NOMO-1 treated with dmso at 0.1 percent for 144 hours (cell line): ENCODE measurements around the gene MEIOB.
"Not testable (repeated sequence)": the region's sequence is repeated elsewhere in the genome, so short reads cannot be mapped to it uniquely, and the experiment has no call there.

Source experiments
- DNase-seq: peaks from one replicate; lab custom pipeline; 2025; ENCODE audit not compliant: unreplicated experiment; lab: John Stamatoyannopoulos, UW

The MEIOB gene

DNA sequence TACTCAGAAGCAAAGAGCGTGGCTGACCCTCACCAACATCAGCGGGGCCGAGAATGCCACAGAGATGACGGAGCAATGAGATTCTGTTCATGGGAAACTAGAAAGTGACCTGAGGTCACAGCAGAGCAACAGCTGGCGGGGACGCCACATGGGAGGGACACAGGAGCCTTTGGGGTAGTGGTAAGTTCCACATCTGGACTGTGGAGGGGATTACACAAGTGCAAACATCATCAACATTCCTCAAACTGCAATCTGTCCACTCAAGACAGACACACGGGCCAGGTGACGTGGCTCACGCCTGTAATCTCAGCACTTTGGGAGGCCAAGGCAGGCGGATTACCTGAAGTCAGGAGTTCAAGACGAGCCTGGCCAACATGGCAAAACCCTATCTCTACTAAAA lies 56.5 kb downstream of the MEIOB start:
- no peak for DNase-seq

DNA sequence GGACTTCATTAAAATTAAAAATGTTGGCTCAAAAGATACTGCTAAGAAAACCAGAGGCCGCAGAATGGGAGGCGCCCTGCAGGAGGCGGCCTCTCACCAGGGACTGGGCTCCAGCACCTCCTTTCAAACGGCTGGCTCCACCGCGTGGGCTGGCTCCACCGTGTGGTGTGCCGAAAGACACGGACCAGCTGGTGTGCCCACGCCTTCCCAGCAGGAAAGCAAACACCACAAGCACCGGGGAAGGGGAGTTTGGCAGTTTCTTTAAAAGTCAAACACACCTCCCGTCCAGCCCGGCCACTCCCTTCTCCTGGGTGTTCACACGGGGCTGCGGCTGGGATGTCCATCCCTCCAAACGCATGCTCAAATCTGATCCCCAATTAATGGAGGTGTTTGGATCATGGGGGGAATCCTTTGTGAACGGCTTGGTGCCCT lies 59.2 kb downstream of the MEIOB start:
- DNase-seq, result no peak

DNA sequence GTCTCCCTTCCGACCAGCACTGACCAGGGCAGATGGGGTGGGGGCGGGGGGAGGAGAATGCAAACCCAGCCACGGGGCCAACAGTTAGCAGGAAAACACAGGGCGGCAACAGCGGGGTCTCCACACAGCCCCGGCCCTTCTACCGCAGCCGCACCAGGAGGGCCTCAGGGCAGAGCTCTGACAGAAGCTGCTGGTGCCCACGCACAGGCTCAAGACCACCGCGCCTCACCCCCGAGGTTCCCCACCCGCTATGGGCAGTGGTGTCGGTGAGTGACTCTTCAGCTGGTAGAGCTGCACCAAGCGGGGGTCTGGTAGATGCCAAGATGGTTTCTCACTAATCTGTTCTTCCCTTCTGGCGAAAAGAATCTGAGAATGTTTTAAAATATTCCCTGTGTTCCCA lies 61.4 kb downstream of the MEIOB start:
- no peak for DNase-seq

DNA sequence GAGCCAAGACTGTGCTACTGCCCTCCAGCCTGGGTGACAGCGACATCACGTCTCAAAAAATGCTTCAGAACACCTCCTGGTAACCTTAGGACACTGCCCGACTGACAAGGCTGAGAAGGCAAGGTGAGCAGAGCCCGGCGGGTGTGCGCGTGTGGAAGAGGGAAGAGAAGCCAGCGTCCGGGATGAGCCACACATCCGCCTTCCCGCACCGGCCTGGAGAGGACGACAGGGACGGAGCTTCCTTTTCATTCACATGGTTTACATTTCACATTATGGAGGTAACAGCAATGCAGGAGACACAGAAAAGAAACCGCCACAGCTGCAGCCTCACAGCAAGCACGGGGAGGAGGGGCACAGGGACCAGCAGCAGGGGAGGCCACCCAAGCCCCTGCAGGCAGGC lies 61.9 kb downstream of the MEIOB start:
- DNase-seq, result no peak

DNA sequence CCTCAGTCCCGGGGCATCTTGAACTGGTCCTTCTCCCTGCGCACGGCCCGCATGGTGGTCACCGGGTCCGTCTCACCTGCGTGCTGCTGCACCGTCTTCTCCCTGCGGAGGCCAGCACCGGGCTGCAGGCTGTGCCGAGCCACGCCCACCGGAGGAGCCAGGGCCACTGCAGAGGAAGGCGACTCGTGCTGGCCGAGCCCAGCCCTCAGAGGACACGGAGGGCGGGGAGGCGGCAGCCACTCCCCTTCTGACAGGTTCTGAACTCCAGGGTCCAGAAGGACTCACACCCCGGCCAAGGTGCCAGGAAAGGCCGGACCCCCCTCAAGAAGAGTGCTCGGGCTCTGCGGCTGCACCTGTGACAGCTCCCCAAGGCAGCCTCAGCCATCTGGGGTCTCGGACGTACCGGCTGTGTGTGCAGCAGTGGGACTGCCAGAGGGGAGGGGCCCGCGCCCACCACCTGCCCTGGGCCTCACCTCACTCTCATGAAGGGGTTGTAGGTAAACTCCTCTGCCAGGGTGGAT lies 62.6 kb downstream of the MEIOB start:
- DNase-seq, result no peak

DNA sequence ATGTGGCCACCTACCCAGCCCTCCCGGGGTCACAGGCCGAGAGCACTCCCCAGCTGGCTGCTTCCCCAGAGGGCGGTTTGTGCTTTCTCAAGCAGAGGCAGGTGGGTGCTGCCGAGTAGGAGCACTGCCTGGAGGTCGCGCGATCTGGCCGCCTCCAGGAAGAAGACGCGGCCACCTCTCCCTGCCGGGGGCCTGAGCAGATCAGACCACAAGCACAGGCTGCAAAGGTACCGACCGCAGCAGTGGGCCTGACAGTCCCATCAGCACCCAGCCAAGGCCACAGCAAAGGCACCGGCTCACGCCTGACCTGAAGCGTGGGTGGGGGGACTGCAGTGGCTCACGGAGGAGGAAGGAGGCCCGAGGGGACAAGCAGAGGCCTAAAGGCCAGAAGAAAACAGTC lies 63.3 kb downstream of the MEIOB start:
- DNase-seq, result no peak

DNA sequence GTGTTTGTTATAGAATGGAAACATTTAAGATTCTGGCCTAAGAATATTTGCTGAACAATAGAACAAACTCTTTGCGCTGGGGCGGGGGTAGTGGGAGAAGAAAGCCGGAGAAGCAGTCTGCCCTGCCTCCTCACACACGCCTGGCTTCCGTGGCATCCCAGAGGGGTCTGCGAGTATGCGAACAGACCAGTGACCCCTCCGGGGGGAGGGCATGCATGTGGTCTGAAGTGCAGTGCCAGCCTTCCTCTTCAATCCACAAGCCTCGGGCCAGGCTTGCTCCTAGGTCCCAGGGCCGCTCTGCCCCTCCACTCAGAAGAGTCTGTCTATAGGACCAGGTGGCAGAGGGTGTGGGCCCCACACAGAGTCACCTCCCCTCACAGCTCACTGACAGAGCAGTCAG lies 64.3 kb downstream of the MEIOB start:
- no peak for DNase-seq

DNA sequence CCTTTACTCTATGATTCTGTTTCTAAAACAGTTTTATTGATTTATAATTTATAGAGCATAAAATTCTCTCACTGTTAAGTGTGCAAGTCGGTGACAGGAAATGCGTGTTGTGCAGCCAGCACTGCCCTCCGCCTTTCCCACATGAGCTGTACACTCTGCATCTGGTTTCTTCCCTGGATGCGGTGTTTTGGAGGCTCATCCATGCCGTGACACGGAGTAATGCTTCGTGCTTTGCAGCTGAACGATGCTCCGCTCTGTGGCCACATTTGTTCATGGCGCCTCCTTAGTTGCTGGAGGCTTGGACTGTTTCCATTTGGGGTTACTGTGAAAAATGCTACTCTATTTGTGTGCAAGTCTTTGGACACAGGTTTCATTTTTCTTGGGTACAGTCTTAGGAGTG lies 71.3 kb downstream of the MEIOB start:
- no peak for DNase-seq

DNA sequence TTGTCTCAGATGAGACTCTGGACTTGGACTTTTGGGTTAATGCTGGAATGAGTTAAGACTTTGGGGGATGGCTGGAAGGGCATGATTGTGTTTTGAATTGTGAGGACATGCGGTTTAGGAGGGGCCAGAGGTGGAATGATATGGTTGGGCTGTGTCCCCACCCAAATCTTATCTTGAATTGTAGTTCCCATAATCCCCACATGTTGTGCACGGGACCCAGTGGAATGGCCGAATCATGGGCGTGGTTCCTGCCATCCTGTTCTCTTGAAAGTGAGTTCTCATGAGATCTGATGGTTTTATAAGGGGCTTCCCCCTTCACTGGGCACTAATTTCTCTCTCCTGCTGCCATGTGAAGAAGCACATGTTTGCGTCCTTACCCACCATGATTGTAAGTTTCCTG lies 72.7 kb downstream of the MEIOB start:
- DNase-seq, result not testable (repeated sequence)

DNA sequence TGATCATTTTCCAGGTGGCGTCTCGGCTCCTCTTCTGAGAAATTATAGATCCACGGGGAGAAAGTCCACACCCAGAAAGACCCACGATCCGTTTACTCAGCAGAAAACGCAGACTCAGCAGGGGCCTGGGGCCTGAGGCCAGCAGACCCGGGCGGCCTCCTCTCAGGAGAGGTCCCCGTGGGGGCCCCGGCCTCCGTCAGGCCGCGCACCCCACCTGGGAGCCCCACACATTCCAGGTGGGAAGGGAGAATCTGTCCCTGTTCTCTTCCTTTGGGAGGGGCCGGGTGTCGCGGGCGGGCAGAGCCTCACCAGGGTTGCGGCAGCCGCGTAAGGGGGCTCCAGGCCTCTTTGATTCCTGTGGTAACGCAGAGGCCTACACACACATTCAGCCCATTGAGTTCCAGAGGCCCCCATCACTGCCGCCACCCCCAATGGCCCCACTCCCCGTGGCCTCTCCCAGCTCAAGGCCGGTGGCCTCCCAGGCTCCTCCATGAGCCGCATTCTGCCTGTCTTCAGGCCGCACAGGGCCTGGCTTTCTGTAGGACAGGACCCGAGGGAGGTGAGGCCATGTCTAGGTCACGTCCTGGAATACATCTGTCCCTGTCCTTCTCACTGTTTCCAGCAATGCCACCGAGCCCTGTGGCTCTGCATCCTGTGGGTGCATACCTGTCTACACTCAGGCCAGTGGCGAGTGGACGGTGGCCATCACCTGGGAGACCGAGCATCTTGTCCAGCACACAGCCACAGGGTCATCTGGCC lies 76.9 kb downstream of the MEIOB start:
- no peak for DNase-seq

DNA sequence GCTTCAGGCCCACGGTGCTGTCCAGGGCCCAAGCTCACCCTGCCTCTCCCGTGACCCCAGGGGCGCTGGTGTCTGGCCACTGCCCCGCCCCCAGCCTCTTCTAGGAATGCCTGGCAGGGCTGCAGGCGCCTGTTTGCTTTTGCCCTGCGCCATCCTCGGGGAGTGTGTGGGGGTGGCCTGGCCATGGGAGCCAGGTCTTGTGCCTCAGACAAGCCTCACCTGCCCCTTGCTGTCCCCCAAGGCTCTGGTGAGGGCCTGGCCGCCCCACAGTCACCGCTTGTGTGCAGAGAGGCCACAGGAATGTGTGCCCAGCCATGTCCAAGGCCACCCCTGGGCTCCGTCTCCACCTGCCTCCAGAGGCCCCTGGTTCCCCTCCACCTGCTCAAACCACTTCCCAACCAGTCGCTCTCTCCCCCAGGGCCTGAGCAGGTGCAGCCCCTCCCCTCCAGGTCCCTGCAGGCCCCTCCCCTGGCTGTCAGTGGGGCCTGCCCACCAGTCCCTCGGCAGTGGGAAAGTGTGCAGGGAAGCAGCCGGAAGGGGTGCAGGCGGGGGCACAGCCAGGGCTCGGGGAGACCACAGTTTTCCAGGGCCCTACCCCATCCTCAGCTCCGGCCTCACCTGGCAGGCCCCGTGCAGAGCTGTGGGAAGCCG lies 77.6 kb downstream of the MEIOB start:
- DNase-seq, result no peak

DNA sequence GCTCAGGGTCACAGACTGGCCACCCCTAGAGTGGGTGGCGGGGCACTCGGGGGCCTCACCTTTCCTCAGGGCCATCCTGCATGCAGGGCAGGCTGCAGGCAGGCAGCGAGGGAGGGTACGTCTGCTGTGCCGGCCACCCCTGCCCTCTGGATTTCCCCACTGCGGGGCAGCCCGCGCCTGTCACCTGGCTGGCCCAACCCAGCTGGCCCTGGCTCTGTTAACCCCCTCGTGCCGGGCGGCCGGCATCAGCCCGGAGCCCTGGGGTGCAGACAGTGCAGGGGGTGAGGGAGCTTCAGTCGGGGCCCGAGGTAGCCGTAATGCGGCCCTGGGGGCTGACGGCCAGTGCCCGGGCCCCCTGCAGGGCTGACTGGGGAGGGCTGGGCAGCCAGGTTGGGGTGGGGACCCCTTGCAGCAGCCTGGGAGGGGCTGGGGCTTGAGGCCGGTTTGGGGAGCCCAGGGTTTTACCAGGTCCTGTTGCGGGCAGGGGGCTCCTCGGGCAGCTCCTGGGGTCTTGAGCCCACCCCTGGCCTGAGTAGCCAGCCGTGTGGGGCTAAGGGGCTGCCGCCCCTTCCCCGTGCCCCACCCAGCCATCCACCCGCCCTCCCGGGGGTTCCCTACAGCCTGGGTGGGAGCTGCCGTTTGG lies 78.3 kb downstream of the MEIOB start, which contains the start of gene IGFALS:
Gene IGFALS (minus strand): TSS at position 128 of the 643 bp plus-strand sequence. CDS start 53 bp downstream, at position 75.
- no peak for DNase-seq

DNA sequence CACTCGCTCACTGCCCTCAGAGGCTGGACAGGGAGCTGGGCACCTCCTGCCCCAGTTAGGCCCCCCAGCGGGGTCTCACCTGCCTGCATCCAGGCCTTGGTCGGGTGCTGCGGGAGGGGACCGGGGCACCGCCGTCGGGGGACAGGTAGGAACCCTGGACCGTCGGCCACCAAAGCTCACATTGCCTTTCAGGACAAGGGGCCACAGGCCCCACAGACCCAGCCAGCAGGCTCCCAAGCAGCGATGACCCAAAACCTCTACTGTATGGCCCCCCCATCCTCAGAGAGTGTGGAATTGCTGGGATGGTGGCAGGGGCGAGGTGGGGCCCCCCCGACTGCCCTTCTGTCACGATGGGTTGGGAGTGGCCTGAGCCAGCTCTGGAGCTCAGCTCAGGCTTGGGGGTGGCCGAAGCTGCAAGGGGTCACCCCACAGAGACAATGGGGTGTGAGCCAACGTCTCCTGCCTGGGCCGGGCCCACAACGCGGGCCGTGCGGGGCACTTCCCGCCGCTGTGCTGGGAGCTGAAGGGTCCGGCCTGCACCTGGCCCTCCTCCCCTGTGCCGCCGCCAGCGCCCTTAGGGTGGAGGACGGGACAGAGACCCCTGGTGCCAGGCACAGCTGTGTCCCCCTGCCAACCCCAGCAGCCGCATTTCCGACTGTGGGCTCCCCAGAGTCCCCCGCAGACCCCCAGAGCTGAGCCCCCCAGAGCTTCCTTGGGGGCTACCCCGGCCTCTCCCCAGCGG lies 79.0 kb downstream of the MEIOB start:
- DNase-seq, result no peak

DNA sequence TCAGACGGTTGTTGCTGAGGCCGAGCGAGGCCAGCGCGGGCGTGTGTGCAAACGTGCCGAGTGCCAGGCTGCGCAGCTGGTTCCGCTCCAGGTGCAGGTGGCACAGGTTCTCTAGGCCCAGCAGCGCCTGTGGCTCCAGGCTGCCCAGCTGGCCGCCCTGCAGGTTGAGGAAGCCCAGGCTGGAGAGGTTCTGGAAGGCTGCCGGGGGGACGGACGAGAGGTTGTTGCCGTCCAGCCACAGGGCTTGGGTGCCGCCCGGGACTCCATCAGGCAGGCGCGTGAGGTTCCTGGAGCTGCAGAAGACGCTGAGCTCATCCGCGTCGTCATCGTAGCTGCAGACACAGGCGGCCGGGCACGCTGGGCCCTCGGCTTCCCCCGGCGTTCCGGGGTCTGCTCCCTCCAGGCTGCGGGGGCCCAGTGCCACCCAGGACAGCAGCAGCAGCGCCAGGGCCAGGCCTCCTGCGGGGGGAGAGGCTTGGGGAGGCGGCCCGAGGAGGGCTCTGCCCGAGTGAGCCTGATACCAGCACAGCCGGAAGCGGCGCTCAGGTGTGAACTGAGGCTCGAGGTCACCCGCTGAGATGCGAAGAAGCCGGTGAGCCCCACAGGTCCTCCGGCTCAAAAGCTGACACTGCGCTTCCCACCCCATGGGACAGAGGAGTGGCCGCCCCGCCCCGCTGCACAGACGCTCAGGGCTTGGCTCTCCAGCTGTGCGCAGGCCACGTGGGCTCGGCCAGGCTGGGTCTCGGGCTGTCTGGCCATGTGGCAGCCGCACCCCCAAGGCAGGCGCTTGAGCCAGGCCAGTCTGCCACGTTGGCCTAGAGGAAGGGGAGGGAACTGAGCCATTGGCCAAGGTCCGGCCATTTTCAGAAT lies 79.8 kb downstream of the MEIOB start:
- no peak for DNase-seq

DNA sequence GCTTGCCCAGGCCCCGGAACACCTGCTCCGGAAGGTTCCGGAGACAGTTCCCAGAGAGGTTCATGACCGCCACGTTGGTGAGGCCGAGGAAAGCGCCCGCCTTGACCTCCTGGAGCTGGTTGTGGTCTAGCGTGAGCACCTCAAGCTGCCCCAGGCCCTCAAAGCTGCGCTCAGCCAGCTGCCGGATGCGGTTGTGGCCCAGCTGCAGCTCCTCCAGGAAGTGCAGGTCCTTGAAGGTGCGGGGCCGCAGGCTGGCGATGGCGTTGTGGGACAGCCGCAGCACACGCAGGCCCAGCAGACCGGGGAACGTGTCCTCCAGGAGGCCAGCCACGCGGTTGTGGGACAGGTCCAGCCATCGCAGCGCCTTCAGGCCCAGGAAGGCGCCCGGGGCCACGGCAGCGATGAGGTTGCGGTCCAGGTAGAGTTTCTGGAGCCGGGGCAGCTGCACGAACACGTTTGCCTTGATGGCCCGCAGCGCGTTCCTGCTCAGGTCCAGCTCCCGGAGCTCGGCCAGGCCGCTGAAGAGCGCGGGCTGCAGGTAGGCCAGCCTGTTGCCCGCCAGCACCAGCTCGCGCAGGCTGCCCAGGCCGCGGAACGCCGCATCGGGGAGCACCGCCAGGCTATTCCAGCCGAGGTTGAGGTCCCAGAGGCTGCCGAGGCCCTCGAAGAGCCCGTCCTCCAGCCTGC lies 80.6 kb downstream of the MEIOB start:
- no peak for DNase-seq

DNA sequence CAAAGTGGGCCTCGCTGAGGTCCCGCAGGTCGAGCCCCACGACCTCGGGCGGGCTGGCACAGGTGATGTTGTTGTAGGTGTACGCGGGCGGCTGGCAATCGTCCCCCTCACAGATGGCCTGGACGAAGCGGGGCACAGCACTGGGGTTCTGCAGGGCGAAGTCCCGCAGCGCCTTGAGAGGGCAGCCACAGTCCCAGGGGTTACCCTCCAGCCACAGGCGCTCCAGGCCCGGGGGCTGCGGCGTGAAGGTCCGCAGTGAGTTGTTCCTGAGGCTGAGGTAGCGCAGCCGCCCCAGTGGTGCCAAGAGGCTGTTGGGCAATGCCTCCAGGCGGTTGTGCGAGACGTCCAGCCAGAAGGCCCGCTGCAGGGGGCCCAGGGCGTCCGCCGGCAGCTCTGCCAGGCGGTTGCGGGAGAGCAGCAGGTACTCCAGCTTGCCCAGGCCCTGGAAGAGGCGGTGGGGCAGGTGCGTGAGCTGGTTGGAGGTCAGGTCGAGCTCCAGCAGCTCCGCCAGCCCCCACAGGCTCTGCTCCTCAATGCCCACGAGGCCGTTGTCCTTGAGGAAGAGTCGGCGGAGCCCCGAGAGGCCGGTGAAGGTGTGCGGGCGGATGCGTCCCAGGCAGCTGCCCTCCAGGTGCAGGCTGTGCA lies 81.2 kb downstream of the MEIOB start:
- no peak for DNase-seq

DNA sequence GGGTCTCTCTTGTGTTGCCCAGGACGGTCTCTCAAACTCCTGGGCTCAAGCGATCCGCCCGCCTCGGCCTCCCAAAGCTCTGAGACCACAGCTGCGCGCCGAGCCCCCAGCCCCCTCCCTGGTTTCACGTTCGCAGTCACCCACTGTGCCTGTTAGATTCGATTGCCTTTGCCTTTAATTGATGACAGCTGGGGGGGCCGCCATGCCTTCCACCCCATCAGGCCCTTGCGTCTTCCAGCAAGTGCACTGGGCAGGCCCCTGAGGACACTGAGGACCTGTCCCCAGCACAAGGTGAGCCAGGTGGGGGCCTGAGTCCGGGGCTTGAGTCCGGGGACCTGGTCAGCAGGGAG lies 81.7 kb downstream of the MEIOB start:
- no peak for DNase-seq

DNA sequence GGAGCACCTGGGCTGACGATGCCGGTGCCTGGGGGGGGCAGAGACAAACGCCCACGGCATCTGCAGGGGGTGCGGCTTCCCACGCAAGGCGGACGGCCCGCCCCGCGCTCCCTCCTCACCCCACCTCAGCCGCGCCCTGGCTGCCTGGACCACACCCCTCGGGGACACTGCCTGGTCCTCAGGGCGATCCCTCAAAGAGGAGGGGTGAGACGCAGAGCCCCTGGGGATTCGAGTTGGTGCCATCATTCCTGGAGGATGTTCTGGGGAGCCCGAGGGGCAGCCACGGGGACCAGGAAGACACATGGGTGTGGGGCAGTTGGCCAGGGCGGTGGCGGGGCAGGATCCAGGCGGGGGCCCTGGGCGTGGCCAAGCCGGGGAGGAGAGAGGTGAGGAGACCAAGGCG lies 82.3 kb downstream of the MEIOB start:
- DNase-seq, result no peak

DNA sequence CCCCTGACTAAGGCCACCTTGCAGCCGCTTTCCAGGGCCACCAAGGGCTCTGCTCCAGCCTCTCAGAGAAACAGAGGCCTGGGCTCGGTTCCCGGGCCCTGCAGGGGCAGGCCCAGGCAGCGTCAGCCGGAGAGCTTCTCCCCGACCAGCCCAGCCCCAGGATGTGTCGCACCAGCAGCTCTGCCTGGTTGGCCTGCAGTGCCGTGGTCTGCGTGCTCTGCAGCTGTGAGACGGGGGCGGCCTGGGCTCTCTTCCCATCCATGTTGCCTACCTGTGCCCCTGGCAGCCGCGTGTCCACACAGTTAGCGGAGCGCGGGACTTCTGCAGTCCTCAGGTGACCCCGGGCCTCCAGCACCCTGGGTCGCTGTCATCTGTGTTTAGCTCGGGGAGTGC lies 83.3 kb downstream of the MEIOB start:
- no peak for DNase-seq
